Stomach (tissue), 4 donors: ENCODE results near the gene BANP.

ENCODE experiments used
- EP300 ChIP-seq: sonication (generic); formaldehyde crosslinking; IDR thresholded peaks from one replicate; pipeline ENCODE4 v1.6.1; 2017; ENCODE audit warnings: antibody characterized with exemption
- POLR2A ChIP-seq, 4 donors: fragments of 450-650 bp; IDR thresholded peaks; one replicate each; pipeline ENCODE4 v1.6.1; 2016; ENCODE audit warnings: antibody characterized with exemption in 4 of 4, control low read depth in 2 of 4, mild to moderate bottlenecking in 1 of 4, moderate library complexity in 1 of 4
- POLR2AphosphoS5 ChIP-seq, 3 donors: sonication (generic); formaldehyde crosslinking; IDR thresholded peaks; one replicate each; pipeline ENCODE4 v1.6.1; 2016; ENCODE audit warnings: antibody characterized with exemption in 3 of 3
- TF ChIP-seq, protein P1 (sequence below), 7 experiments: fragments of 450-650 bp in 4 of 7; fragments of 200-600 bp in 3 of 7; sonication (generic) in 3 of 7; IDR thresholded peaks; one replicate each; pipeline ENCODE4 v1.5.1; 2016 to 2019; ENCODE audit warnings: antibody characterized with exemption in 7 of 7, control low read depth in 2 of 7, mild to moderate bottlenecking in 1 of 7

DNA sequence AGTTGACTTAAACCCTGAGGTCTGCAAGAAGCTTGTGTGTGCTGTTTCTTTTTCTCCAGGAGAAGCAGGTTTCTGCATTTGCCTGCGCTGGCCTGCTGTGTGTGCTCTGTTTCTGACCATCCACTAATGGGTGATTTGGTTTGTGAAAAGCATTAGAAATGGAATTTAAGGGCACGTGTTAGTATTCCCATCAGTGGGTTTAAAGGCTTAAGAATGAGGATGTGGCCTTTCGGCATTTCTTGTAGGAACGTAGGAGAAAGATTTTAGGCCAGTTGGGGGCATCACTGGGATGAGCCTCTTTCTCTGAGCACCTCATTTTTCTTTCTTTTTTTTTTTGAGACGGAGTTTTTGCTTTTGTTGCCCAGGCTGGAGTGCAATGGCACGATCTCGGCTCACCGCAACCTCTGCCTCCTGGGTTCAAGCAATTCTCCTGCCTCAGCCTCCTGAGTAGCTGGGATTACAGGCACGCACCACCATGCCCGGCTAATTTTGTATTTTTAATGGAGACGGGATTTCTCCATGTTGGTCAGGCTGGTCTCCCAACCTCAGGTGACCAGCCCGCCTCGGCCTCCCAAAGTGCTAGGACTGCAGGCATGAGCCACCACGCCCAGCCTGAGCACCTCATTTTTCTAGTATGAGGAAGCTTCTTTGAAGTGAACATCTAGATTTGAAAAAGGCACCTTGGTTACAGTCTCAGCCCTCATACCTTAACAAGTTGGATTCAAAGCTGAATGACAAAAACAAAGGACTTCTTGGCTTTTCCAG is 110.3 kb downstream of the BANP start:
- TF ChIP-seq, protein P1, sequence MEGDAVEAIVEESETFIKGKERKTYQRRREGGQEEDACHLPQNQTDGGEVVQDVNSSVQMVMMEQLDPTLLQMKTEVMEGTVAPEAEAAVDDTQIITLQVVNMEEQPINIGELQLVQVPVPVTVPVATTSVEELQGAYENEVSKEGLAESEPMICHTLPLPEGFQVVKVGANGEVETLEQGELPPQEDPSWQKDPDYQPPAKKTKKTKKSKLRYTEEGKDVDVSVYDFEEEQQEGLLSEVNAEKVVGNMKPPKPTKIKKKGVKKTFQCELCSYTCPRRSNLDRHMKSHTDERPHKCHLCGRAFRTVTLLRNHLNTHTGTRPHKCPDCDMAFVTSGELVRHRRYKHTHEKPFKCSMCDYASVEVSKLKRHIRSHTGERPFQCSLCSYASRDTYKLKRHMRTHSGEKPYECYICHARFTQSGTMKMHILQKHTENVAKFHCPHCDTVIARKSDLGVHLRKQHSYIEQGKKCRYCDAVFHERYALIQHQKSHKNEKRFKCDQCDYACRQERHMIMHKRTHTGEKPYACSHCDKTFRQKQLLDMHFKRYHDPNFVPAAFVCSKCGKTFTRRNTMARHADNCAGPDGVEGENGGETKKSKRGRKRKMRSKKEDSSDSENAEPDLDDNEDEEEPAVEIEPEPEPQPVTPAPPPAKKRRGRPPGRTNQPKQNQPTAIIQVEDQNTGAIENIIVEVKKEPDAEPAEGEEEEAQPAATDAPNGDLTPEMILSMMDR (IDR thresholded peaks at IDR 0.05): no peak
- TF ChIP-seq EP300 (no peak), POLR2A (IDR thresholded peaks at IDR 0.05) (no peak), POLR2AphosphoS5 (IDR thresholded peaks at IDR 0.05) (no peak)
